SK-N-SH (cell line): ENCODE measurements around the gene PLA2G4E. TPM values are rescaled to one million over a fixed set of nuclear protein-coding genes. Genes with fewer than 3 reads are reported as not detected.

Experiments used
- CTCF ChIA-PET: fragments of 300-600, 350-600 bp; formaldehyde crosslinking; extraction: SDS; loops from one replicate; lab custom pipeline; 2021; lab: Yijun Ruan, JAX
- POLR2A ChIA-PET: fragments of 350-600 bp; sonication (Branson Sonifier 250); formaldehyde crosslinking; extraction: SDS; loops from one replicate; lab custom pipeline; 2020; ENCODE audit warnings: antibody characterized with exemption, inconsistent platforms; lab: Yijun Ruan, JAX
- DNase-seq: peaks from one replicate; pipeline ENCODE4 v3.0.0; 2012
- H2AFZ ChIP-seq: fragments of 200-600 bp; sonication (generic); 2 replicates; pipeline ENCODE4 v1.8.1; 2016; ENCODE audit warnings: antibody characterized with exemption, mild to moderate bottlenecking, low read depth
- H3F3A ChIP-seq: fragments of 200-600 bp; sonication (generic); replicated peaks from 2 replicates; pipeline ENCODE3; 2016; ENCODE audit warnings: antibody characterized with exemption, mild to moderate bottlenecking; ENCODE audit not compliant: insufficient read depth
- H3K27ac ChIP-seq, 2 experiments: fragments of 200-500 bp in 1 of 2; fragments of 200-600 bp in 1 of 2; sonication (Bioruptor generic) in 1 of 2; sonication (generic), shearing (Covaris generic) in 1 of 2; 2 replicates each; pipeline versions ENCODE4 v1.5.1 to v1.6.1; 2014 to 2016; ENCODE audit warnings: low read depth in 2 of 2, inconsistent platforms in 1 of 2, low read length in 1 of 2, mild to moderate bottlenecking in 1 of 2, mixed read lengths in 1 of 2
- H3K27me3 ChIP-seq: fragments of 200-600 bp; sonication (generic), shearing (Covaris generic); 2 replicates; pipeline ENCODE4 v1.6.1; 2016; ENCODE audit warnings: mixed run types; ENCODE audit not compliant: insufficient read depth
- H3K36me3 ChIP-seq, 2 experiments: fragments of 200-500 bp in 1 of 2; fragments of 200-600 bp in 1 of 2; sonication (Bioruptor generic) in 1 of 2; sonication (generic) in 1 of 2; replicated peaks in 1 of 2; 2 replicates each; pipeline versions ENCODE3 to v1.5.1; 2014 to 2016; ENCODE audit warnings: low read length in 1 of 2, mild to moderate bottlenecking in 1 of 2; ENCODE audit not compliant: insufficient read depth in 2 of 2, control insufficient read depth in 1 of 2
- H3K4me1 ChIP-seq, 2 experiments: fragments of 200-500 bp in 1 of 2; fragments of 200-600 bp in 1 of 2; sonication (Bioruptor generic) in 1 of 2; sonication (generic), shearing (Covaris generic) in 1 of 2; 2 replicates each; pipeline versions ENCODE4 v1.5.1 to v1.6.1; 2014 to 2016; ENCODE audit warnings: low read depth in 1 of 2, low read length in 1 of 2, mixed run types in 1 of 2; ENCODE audit not compliant: insufficient read depth in 2 of 2, control insufficient read depth in 1 of 2
- H3K4me2 ChIP-seq: fragments of 200-600 bp; sonication (generic), shearing (Covaris generic); 2 replicates; pipeline ENCODE4 v1.6.1; 2017; ENCODE audit warnings: mixed run types
- H3K4me3 ChIP-seq, 2 experiments: fragments of 200-500 bp in 1 of 2; fragments of 200-600 bp in 1 of 2; sonication (Bioruptor generic) in 1 of 2; sonication (generic), shearing (Covaris generic) in 1 of 2; 2 replicates each; pipeline versions ENCODE4 v1.5.1 to v1.8.1; 2014 to 2016; ENCODE audit warnings: low read depth in 2 of 2, inconsistent platforms in 1 of 2, low read length in 1 of 2, mild to moderate bottlenecking in 1 of 2, mixed read lengths in 1 of 2, moderate library complexity in 1 of 2
- H3K79me2 ChIP-seq: fragments of 200-600 bp; sonication (generic); 2 replicates; pipeline ENCODE4 v1.8.1; 2017; ENCODE audit warnings: mild to moderate bottlenecking; ENCODE audit not compliant: insufficient read depth
- H3K9ac ChIP-seq: fragments of 200-600 bp; sonication (generic); 2 replicates; pipeline ENCODE4 v1.6.1; 2017; ENCODE audit warnings: mixed run types
- H3K9me2 ChIP-seq: fragments of 200-600 bp; sonication (generic); 2 replicates; pipeline ENCODE4 v1.6.1; 2017; ENCODE audit warnings: mixed run types
- H3K9me3 ChIP-seq: fragments of 200-600 bp; sonication (generic); 2 replicates; pipeline ENCODE4 v1.6.1; 2017; ENCODE audit warnings: mixed run types, mild to moderate bottlenecking, moderate library complexity
- H4K20me1 ChIP-seq: fragments of 200-600 bp; sonication (generic); 2 replicates; pipeline ENCODE4 v1.6.1; 2017; ENCODE audit warnings: mild to moderate bottlenecking, mixed run types; ENCODE audit not compliant: insufficient read depth
- ELF1 ChIP-seq: IDR thresholded peaks from 2 replicates; pipeline ENCODE4 v1.4.0; 2012
- EP300 ChIP-seq, 2 experiments: IDR thresholded peaks; 2 replicates each; pipeline versions ENCODE4 v1.4.0 to v1.6.1; 2012; ENCODE audit warnings: borderline replicate concordance in 1 of 2, low read depth in 1 of 2, low read length in 1 of 2
- EZH2phosphoT487 ChIP-seq: fragments of 200-600 bp; sonication (generic); IDR thresholded peaks from 2 replicates; pipeline ENCODE4 v1.6.1; 2017; ENCODE audit warnings: low read depth, mixed run types, mild to moderate bottlenecking, antibody characterized with exemption, moderate library complexity, borderline replicate concordance
- FOSL2 ChIP-seq: IDR thresholded peaks from 2 replicates; pipeline ENCODE4 v1.4.0; 2012; ENCODE audit warnings: low read depth, mild to moderate bottlenecking, moderate library complexity, borderline replicate concordance
- FOXM1 ChIP-seq: IDR thresholded peaks from 2 replicates; pipeline ENCODE4 v1.4.0; 2012; ENCODE audit warnings: low read depth, mild to moderate bottlenecking
- GABPA ChIP-seq: IDR thresholded peaks from 2 replicates; pipeline ENCODE4 v1.4.0; 2012; ENCODE audit warnings: low read depth, mild to moderate bottlenecking
- JUND ChIP-seq: IDR thresholded peaks from 2 replicates; pipeline ENCODE4 v1.4.0; 2012
- MAX ChIP-seq: IDR thresholded peaks from 2 replicates; pipeline ENCODE4 v1.4.0; 2012; ENCODE audit warnings: low read depth
- PBX3 ChIP-seq: IDR thresholded peaks from 2 replicates; pipeline ENCODE4; 2012
- RXRA ChIP-seq: IDR thresholded peaks from 2 replicates; pipeline ENCODE4 v1.4.0; 2012; ENCODE audit warnings: low read depth, mild to moderate bottlenecking, borderline replicate concordance
- SIN3A ChIP-seq: IDR thresholded peaks from 2 replicates; pipeline ENCODE4 v1.6.1; 2012; ENCODE audit warnings: low read depth, mild to moderate bottlenecking, low read length, moderate library complexity, borderline replicate concordance
- TAF1 ChIP-seq: IDR thresholded peaks from 2 replicates; pipeline ENCODE4 v1.6.1; 2012; ENCODE audit warnings: low read depth, mild to moderate bottlenecking, low read length, moderate library complexity, borderline replicate concordance
- USF1 ChIP-seq: IDR thresholded peaks from 2 replicates; pipeline ENCODE4 v1.4.0; 2012; ENCODE audit warnings: low read depth, borderline replicate concordance
- ZBTB33 ChIP-seq: IDR thresholded peaks from 2 replicates; pipeline ENCODE4 v1.4.0; 2012; ENCODE audit warnings: low read depth, borderline replicate concordance
- WGBS: methylation state at CpG from one replicate; pipeline ENCODE4 v1.1.6; 2017; ENCODE audit warnings: low lambda C conversion rate; 5-methylcytosine and 5-hydroxymethylcytosine counted together
- polyA plus RNA-seq, 3 experiments: library from polyadenylated mRNA; depleted of rRNA; stranded (reverse); fragments of >200 nt; gene quantifications; 2 replicates each; pipeline ENCODE4 v1.2.3, GENCODE V29; 2012

Gene PLA2G4E
- polyA plus RNA-seq, 1 of the 3 experiments (the other 2 are of a cell fraction): not detected

- TF ChIP-seq ZBTB33 (no peak), JUND (no peak), MAX (no peak), ELF1 (no peak), PBX3 (no peak)
Observed at GRCh38 chr15:41945731-41946130, 75.1 kb downstream of the PLA2G4E start (continued).

GRCh38 chr15:41945221-41945620 is 75.6 kb downstream of the PLA2G4E start:
- H3K27me3 ChIP-seq: no peaks in the 10 kb centered on the region
- ChIA-PET POLR2A (no interaction called here), CTCF (no interaction called here)
- no peak overlapping the region for H3K4me3 ChIP-seq
- DNase-seq: no peak
- H3K36me3 ChIP-seq: no peaks in the 10 kb centered on the region
- no peaks in the 10 kb centered on the region for H4K20me1 ChIP-seq
- no peak overlapping the region for H2AFZ ChIP-seq
- H3K9ac ChIP-seq: no peak overlapping the region
- WGBS: 94% methylated on average over 6 of the region's 6 CpGs
- H3K4me2 ChIP-seq: peak overlapping the region; percentile 78
- H3K9me2 ChIP-seq: no peaks in the 10 kb centered on the region
- H3K79me2 ChIP-seq: peaks cover 54% of the 10 kb centered on the region
- H3K4me1 ChIP-seq: peaks cover 7 to 39% of the 10 kb centered on the region in 2 experiments; a peak in 3 of 4 replicates
- peak overlapping the region; percentile 58 to 95; a peak in 3 of 4 replicates for H3K27ac ChIP-seq
- no peaks in the 10 kb centered on the region for H3K9me3 ChIP-seq
- TF ChIP-seq USF1 (no peak), RXRA (no peak), EZH2phosphoT487 (no peak), FOSL2 (no peak), SIN3A (no peak), EP300 (IDR thresholded peaks at IDR 0.05; ENCODE audit: borderline replicate concordance in 1 of 2, low read depth in 1 of 2, low read length in 1 of 2) (no peak), GABPA (no peak), FOXM1 (no peak), TAF1 (no peak)
- peaks cover 24% of the 10 kb centered on the region for H3F3A ChIP-seq
